Measurements from ENCODE around the gene TFDP2. TPM values are rescaled to one million over a fixed set of nuclear protein-coding genes. Genes with fewer than 3 reads are reported as not detected.
"Not testable (repeated sequence)": the region's sequence is repeated elsewhere in the genome, so short reads cannot be mapped to it uniquely, and the experiment has no call there.

TFDP2 gene
- total RNA-seq, 1 experiment from 2014 or later, result 43.2 TPM

- Mint-ChIP-seq H3K27ac (ENCODE audit: low read depth, unreplicated experiment) (no peak overlapping the region), H3K9me3 (ENCODE audit: unreplicated experiment) (no peaks in the 10 kb centered on the region), H3K4me3 (ENCODE audit: unreplicated experiment) (no peak overlapping the region), H3K36me3 (ENCODE audit: insufficient read depth, unreplicated experiment) (no peaks in the 10 kb centered on the region), H3K4me1 (ENCODE audit: insufficient read depth, unreplicated experiment) (no peaks in the 10 kb centered on the region), H3K27me3 (ENCODE audit: insufficient read depth, unreplicated experiment) (no peaks in the 10 kb centered on the region)
- TF ChIP-seq CTCF (IDR thresholded peaks at IDR 0.05; ENCODE audit: unreplicated experiment), result no peak
- ChIA-PET POLR2A (interaction anchor here (0.7 kb wide), 1 partner anchor 9 kb away, joined by 4 read pairs; no protein-coding TSS in a partner anchor), CTCF (interaction anchor here (0.6 to 0.7 kb wide), 2 partner anchors 112 to 883 kb away, joined by 3 read pairs; no protein-coding TSS in a partner anchor)
- BruUV-seq (replicated peaks), result no TSS peak
- intact Hi-C loops (cut with micrococcal nuclease), result no loop called here
- no peak for DNase-seq (ENCODE audit: unreplicated experiment)
Measured at GRCh38 chr3:142013326-142013980, 135.9 kb downstream of the TFDP2 start.

GRCh38 chr3:142009029-142009428, 140.3 kb downstream of the TFDP2 start:
- no peak overlapping the region for H3K27ac Mint-ChIP-seq (ENCODE audit: low read depth, unreplicated experiment)
- no peak for DNase-seq (ENCODE audit: unreplicated experiment)
- no peaks in the 10 kb centered on the region for H3K36me3 Mint-ChIP-seq (ENCODE audit: insufficient read depth, unreplicated experiment)
- CTCF ChIA-PET, result interaction anchor here (0.6 kb wide), 1 partner anchor 120 kb away, joined by 4 read pairs; no protein-coding TSS in a partner anchor
- no TSS peak for BruUV-seq (replicated peaks)
- no peaks in the 10 kb centered on the region for H3K9me3 Mint-ChIP-seq (ENCODE audit: unreplicated experiment)
- POLR2A ChIA-PET, result no interaction called here
- H3K4me3 Mint-ChIP-seq (ENCODE audit: unreplicated experiment), result no peak overlapping the region
- H3K27me3 Mint-ChIP-seq (ENCODE audit: insufficient read depth, unreplicated experiment), result no peaks in the 10 kb centered on the region
- intact Hi-C loops (cut with micrococcal nuclease), result no loop called here
- no peak for TF ChIP-seq CTCF (IDR thresholded peaks at IDR 0.05; ENCODE audit: unreplicated experiment)
- H3K4me1 Mint-ChIP-seq (ENCODE audit: insufficient read depth, unreplicated experiment), result no peaks in the 10 kb centered on the region

- CTCF ChIA-PET, result interaction anchor here (0.6 kb wide), 1 partner anchor 10 kb away, joined by 3 read pairs; no protein-coding TSS in a partner anchor
- no peak for DNase-seq (ENCODE audit: unreplicated experiment)
Measured at GRCh38 chr3:142007710-142008399, 141.5 kb downstream of the TFDP2 start.

GRCh38 chr3:142004957-142005356, 144.4 kb downstream of the TFDP2 start:
- H3K4me1 Mint-ChIP-seq (ENCODE audit: insufficient read depth, unreplicated experiment); H3K27ac Mint-ChIP-seq (ENCODE audit: low read depth, unreplicated experiment); DNase-seq (ENCODE audit: unreplicated experiment); BruUV-seq (replicated peaks); H3K9me3 Mint-ChIP-seq (ENCODE audit: unreplicated experiment); intact Hi-C loops (cut with micrococcal nuclease); H3K27me3 Mint-ChIP-seq (ENCODE audit: insufficient read depth, unreplicated experiment); H3K4me3 Mint-ChIP-seq (ENCODE audit: unreplicated experiment): not testable (repeated sequence)
- ChIA-PET POLR2A (interaction anchor here (1.1 kb wide), 1 partner anchor 8 kb away, joined by 4 read pairs; no protein-coding TSS in a partner anchor), CTCF (interaction anchor here (0.6 kb wide), 1 partner anchor 121 kb away, joined by 3 read pairs; no protein-coding TSS in a partner anchor)
- H3K36me3 Mint-ChIP-seq (ENCODE audit: insufficient read depth, unreplicated experiment), result peaks cover 13% of the 10 kb centered on the region

More at GRCh38 chr3:142007710-142008399, 141.5 kb downstream of the TFDP2 start:
- Mint-ChIP-seq H3K27me3 (ENCODE audit: insufficient read depth, unreplicated experiment) (no peaks in the 10 kb centered on the region), H3K27ac (ENCODE audit: low read depth, unreplicated experiment) (no peak overlapping the region), H3K9me3 (ENCODE audit: unreplicated experiment) (no peaks in the 10 kb centered on the region), H3K4me3 (ENCODE audit: unreplicated experiment) (no peak overlapping the region), H3K4me1 (ENCODE audit: insufficient read depth, unreplicated experiment) (no peaks in the 10 kb centered on the region), H3K36me3 (ENCODE audit: insufficient read depth, unreplicated experiment) (no peaks in the 10 kb centered on the region)
- TF ChIP-seq CTCF (IDR thresholded peaks at IDR 0.05; ENCODE audit: unreplicated experiment), result no peak
- no TSS peak for BruUV-seq (replicated peaks)
- POLR2A ChIA-PET, result interaction anchor here (1.0 kb wide), 1 partner anchor 16 kb away, joined by 4 read pairs; no protein-coding TSS in a partner anchor
- intact Hi-C loops (cut with micrococcal nuclease), result no loop called here
